ENCODE measurements around the gene GAREM1.

GAREM1 gene

GRCh38 chr18:32219431-32220018 is 251.2 kb downstream of the GAREM1 start:
- H3K27ac ChIP-seq, result no peak overlapping the region
- TF ChIP-seq ZFX (IDR thresholded peaks at IDR 0.05) (no peak), CTCF (conservative IDR thresholded peaks at IDR 0.05) (no peak)

GRCh38 chr18:32216390-32216789 is 254.3 kb downstream of the GAREM1 start:
- no peak for TF ChIP-seq ZFX (IDR thresholded peaks at IDR 0.05)
- TF ChIP-seq CTCF (conservative IDR thresholded peaks at IDR 0.05), result no peak
- H3K27ac ChIP-seq, result no peak overlapping the region

GRCh38 chr18:32213693-32214092 is 257.0 kb downstream of the GAREM1 start:
- no peak overlapping the region for H3K27ac ChIP-seq
- TF ChIP-seq ZFX (IDR thresholded peaks at IDR 0.05) (no peak), CTCF (conservative IDR thresholded peaks at IDR 0.05) (no peak)
